ENCODE results near the gene NAP1L4.

DNA sequence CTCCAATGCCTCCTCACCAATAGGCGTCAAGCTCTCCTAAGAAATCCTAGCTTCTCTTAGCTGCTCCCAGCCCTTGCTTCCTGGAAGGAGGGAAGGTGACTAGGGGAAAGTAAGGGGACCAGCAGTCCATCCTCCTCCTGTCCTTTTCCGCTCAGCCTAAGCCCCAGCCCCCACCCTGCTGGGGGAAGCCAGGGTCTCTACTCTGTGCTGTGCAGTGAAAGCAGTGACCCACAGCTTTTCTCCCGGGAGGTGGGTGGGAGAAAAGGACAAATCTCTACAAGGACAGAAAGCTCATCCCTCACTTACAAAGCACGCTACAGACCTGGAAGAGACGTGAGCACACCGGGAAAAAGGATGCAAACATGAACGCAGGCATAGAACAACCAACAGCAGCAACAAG is 32.0 kb downstream of the NAP1L4 start:
- TF ChIP-seq, protein P1, sequence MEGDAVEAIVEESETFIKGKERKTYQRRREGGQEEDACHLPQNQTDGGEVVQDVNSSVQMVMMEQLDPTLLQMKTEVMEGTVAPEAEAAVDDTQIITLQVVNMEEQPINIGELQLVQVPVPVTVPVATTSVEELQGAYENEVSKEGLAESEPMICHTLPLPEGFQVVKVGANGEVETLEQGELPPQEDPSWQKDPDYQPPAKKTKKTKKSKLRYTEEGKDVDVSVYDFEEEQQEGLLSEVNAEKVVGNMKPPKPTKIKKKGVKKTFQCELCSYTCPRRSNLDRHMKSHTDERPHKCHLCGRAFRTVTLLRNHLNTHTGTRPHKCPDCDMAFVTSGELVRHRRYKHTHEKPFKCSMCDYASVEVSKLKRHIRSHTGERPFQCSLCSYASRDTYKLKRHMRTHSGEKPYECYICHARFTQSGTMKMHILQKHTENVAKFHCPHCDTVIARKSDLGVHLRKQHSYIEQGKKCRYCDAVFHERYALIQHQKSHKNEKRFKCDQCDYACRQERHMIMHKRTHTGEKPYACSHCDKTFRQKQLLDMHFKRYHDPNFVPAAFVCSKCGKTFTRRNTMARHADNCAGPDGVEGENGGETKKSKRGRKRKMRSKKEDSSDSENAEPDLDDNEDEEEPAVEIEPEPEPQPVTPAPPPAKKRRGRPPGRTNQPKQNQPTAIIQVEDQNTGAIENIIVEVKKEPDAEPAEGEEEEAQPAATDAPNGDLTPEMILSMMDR (conservative IDR thresholded peaks at IDR 0.05; ENCODE audit: low read depth, low read length), result no peak
- no peak for TF ChIP-seq EZH2 (IDR thresholded peaks at IDR 0.05; ENCODE audit: borderline replicate concordance, low read depth, low read length, poor library complexity, severe bottlenecking)
